T-helper 1 cell treated with Interleukin-12 subunit alpha and Interleukin-12 subunit beta and Interleukin-4 antibody, amounts not matched to agents 30 μg/mL and 1 μg/mL, for 36 hours (primary cell): ENCODE measurements around the gene CCDC30.

Source experiments
- H3K27ac Mint-ChIP-seq: one replicate; pipeline ENCODE4 v1.8.0; 2021; ENCODE audit warnings: mild to moderate bottlenecking, mixed read lengths
- H3K27me3 Mint-ChIP-seq: one replicate; pipeline ENCODE4 v1.8.0; 2021; ENCODE audit warnings: low read depth, mixed read lengths
- H3K36me3 Mint-ChIP-seq: one replicate; pipeline ENCODE4 v1.8.0; 2021; ENCODE audit warnings: low read depth, mixed read lengths
- H3K4me1 Mint-ChIP-seq: one replicate; pipeline ENCODE4 v1.8.0; 2021; ENCODE audit warnings: low read depth, mixed read lengths
- H3K4me3 Mint-ChIP-seq: one replicate; pipeline ENCODE4 v1.8.0; 2021; ENCODE audit warnings: mild to moderate bottlenecking, moderate library complexity, mixed read lengths
- H3K9me3 Mint-ChIP-seq: one replicate; pipeline ENCODE4 v1.8.0; 2021; ENCODE audit warnings: mixed read lengths

The CCDC30 gene

GRCh38 chr1:42692911-42693310, 229.8 kb downstream of the CCDC30 start:
- Mint-ChIP-seq H3K9me3 (no peaks in the 10 kb centered on the region), H3K4me1 (peaks cover 45% of the 10 kb centered on the region), H3K36me3 (peaks cover 26% of the 10 kb centered on the region), H3K27me3 (no peaks in the 10 kb centered on the region), H3K4me3 (no peak overlapping the region), H3K27ac (no peak overlapping the region)

GRCh38 chr1:42698081-42698813, 235.2 kb downstream of the CCDC30 start:
- Mint-ChIP-seq H3K4me3 (no peak overlapping the region), H3K4me1 (peaks cover 9% of the 10 kb centered on the region), H3K9me3 (no peaks in the 10 kb centered on the region), H3K27ac (no peak overlapping the region), H3K36me3 (peaks cover 58% of the 10 kb centered on the region), H3K27me3 (no peaks in the 10 kb centered on the region)

GRCh38 chr1:42700006-42700405, 236.9 kb downstream of the CCDC30 start:
- Mint-ChIP-seq H3K36me3 (peaks cover 65% of the 10 kb centered on the region), H3K9me3 (no peaks in the 10 kb centered on the region), H3K27me3 (no peaks in the 10 kb centered on the region), H3K4me1 (peaks cover 4% of the 10 kb centered on the region), H3K27ac (no peak overlapping the region), H3K4me3 (no peak overlapping the region)

GRCh38 chr1:42703888-42704464, 240.9 kb downstream of the CCDC30 start:
- Mint-ChIP-seq H3K9me3 (no peaks in the 10 kb centered on the region), H3K36me3 (peaks cover 62% of the 10 kb centered on the region), H3K27me3 (no peaks in the 10 kb centered on the region), H3K4me3 (no peak overlapping the region), H3K4me1 (no peaks in the 10 kb centered on the region), H3K27ac (no peak overlapping the region)
